ENCODE measurements around the gene C1QTNF1.

C1QTNF1 gene

GRCh38 chr17:78988152-78988551 lies 35.8 kb upstream of the C1QTNF1 start:
- Histone ChIP-seq H3K27me3 (ENCODE audit: insufficient read depth, insufficient read length) (no peaks in the 10 kb centered on the region), H3K4me3 (ENCODE audit: insufficient read length, low read depth) (no peak overlapping the region), H3K9me3 (ENCODE audit: insufficient read depth, low read length) (no peaks in the 10 kb centered on the region), H3K4me1 (ENCODE audit: insufficient read depth, insufficient read length) (no peaks in the 10 kb centered on the region), H3K9ac (ENCODE audit: insufficient read length, low read depth) (no peak overlapping the region), H3K36me3 (ENCODE audit: insufficient read depth, insufficient read length, low read length) (peaks cover 34% of the 10 kb centered on the region)
- TF ChIP-seq ZNF274 (IDR thresholded peaks at IDR 0.05; ENCODE audit: low read depth, low read length) (no peak), YY1 (IDR thresholded peaks at IDR 0.05; ENCODE audit: insufficient read depth, insufficient read length) (no peak), SUZ12 (IDR thresholded peaks at IDR 0.05; ENCODE audit: extremely low read depth, insufficient read depth, insufficient read length) (no peak)
- DNase-seq (ENCODE audit: low read depth, low spot score): no peak

DNA sequence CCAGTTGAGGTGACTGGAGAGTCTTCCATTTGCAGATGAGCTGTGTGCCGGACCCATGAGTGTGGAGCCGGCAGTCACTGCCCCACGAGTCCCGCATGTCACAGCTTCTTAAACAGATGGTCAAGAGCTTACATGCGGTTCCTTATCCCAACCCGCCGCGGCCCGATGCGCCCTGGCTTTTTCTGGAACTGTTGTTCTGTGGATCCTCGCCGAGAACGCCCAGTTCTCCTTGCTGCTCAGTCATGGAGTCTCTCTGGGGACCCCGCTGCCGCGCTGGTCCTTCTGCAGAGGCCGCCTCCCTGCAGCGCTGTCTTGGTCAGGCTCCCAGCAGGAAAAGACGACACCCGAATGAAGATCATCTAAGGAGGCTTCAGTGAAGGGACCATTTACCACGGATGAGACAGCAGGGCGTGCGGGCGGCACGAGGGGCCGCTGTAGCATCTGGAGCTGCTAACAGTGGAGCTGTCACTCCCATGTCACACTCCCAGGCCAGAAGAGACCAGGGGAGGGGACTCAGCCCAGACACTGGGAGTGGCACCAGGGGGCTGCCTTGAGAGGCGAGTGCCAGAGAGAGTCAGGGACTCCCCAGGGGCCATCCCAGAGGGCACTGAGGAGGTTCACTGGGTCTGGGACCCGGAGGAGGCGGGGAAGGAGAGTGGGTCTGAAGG lies 33.5 kb upstream of the C1QTNF1 start:
- DNase-seq (ENCODE audit: low read depth, low spot score): no peak
- no peak for TF ChIP-seq YY1 (IDR thresholded peaks at IDR 0.05; ENCODE audit: insufficient read depth, insufficient read length)
- TF ChIP-seq ZNF274 (IDR thresholded peaks at IDR 0.05; ENCODE audit: low read depth, low read length): no peak
- TF ChIP-seq SUZ12 (IDR thresholded peaks at IDR 0.05; ENCODE audit: extremely low read depth, insufficient read depth, insufficient read length): no peak
- Histone ChIP-seq H3K9me3 (ENCODE audit: insufficient read depth, low read length) (no peaks in the 10 kb centered on the region), H3K36me3 (ENCODE audit: insufficient read depth, insufficient read length, low read length) (peaks cover 56% of the 10 kb centered on the region), H3K27me3 (ENCODE audit: insufficient read depth, insufficient read length) (no peaks in the 10 kb centered on the region), H3K4me1 (ENCODE audit: insufficient read depth, insufficient read length) (no peaks in the 10 kb centered on the region), H3K4me3 (ENCODE audit: insufficient read length, low read depth) (no peak overlapping the region), H3K9ac (ENCODE audit: insufficient read length, low read depth) (no peak overlapping the region)

DNA sequence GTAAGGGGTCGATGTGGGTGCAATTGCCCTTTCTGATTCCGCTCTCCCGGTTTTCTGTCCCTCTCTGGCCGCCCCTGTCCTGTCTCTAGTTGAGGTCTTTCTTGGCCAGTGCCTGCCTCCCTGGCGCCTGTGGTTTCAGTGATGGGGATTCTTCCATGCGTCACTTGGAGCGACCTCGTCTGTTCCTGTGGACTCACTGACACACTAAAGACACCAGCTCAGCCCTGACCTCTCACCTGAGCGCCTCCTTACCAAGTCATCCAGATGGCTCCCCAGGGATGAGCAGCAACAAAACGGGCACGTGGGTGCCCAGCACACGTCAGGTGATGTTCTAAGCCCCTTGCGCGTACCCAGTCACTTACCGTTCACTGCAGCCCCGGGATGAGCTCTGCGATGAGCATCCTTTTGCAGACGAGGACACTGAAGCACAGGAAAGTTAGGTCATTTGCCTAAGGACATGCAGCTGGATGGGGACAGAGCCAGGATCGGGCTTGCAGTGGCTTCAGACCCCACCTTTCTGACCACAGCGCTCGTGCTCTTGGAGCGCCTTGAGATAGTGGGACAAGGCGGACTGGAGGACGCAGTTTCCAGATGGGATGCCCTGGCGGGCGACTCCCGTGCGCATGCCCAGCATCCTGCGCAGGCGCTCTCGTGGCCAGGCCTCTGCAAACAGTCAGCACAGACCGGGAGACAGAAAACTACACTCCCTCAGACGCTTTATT lies 32.8 kb upstream of the C1QTNF1 start:
- peaks cover 63% of the 10 kb centered on the region for H3K36me3 ChIP-seq (ENCODE audit: insufficient read depth, insufficient read length, low read length)
- TF ChIP-seq YY1 (IDR thresholded peaks at IDR 0.05; ENCODE audit: insufficient read depth, insufficient read length) (no peak), SUZ12 (IDR thresholded peaks at IDR 0.05; ENCODE audit: extremely low read depth, insufficient read depth, insufficient read length) (no peak), ZNF274 (IDR thresholded peaks at IDR 0.05; ENCODE audit: low read depth, low read length) (no peak)
- H3K9ac ChIP-seq (ENCODE audit: insufficient read length, low read depth): no peak overlapping the region
- no peak overlapping the region for H3K4me3 ChIP-seq (ENCODE audit: insufficient read length, low read depth)
- no peaks in the 10 kb centered on the region for H3K27me3 ChIP-seq (ENCODE audit: insufficient read depth, insufficient read length)
- no peaks in the 10 kb centered on the region for H3K9me3 ChIP-seq (ENCODE audit: insufficient read depth, low read length)
- DNase-seq (ENCODE audit: low read depth, low spot score): no peak
- no peaks in the 10 kb centered on the region for H3K4me1 ChIP-seq (ENCODE audit: insufficient read depth, insufficient read length)

GRCh38 chr17:78991906-78992532 lies 31.9 kb upstream of the C1QTNF1 start:
- no peak for DNase-seq (ENCODE audit: low read depth, low spot score)
- no peaks in the 10 kb centered on the region for H3K9me3 ChIP-seq (ENCODE audit: insufficient read depth, low read length)
- no peaks in the 10 kb centered on the region for H3K4me1 ChIP-seq (ENCODE audit: insufficient read depth, insufficient read length)
- peaks cover 71% of the 10 kb centered on the region for H3K36me3 ChIP-seq (ENCODE audit: insufficient read depth, insufficient read length, low read length)
- H3K27me3 ChIP-seq (ENCODE audit: insufficient read depth, insufficient read length): no peaks in the 10 kb centered on the region
- TF ChIP-seq ZNF274 (IDR thresholded peaks at IDR 0.05; ENCODE audit: low read depth, low read length): no peak
- TF ChIP-seq YY1 (IDR thresholded peaks at IDR 0.05; ENCODE audit: insufficient read depth, insufficient read length): no peak
- no peak for TF ChIP-seq SUZ12 (IDR thresholded peaks at IDR 0.05; ENCODE audit: extremely low read depth, insufficient read depth, insufficient read length)
- H3K4me3 ChIP-seq (ENCODE audit: insufficient read length, low read depth): no peak overlapping the region
- H3K9ac ChIP-seq (ENCODE audit: insufficient read length, low read depth): no peak overlapping the region

- H3K4me1 ChIP-seq (ENCODE audit: insufficient read depth, insufficient read length): no peaks in the 10 kb centered on the region
- H3K4me3 ChIP-seq (ENCODE audit: insufficient read length, low read depth): no peak overlapping the region
- H3K27me3 ChIP-seq (ENCODE audit: insufficient read depth, insufficient read length): no peaks in the 10 kb centered on the region
- H3K9me3 ChIP-seq (ENCODE audit: insufficient read depth, low read length): no peaks in the 10 kb centered on the region
- peaks cover 77% of the 10 kb centered on the region for H3K36me3 ChIP-seq (ENCODE audit: insufficient read depth, insufficient read length, low read length)
- TF ChIP-seq YY1 (IDR thresholded peaks at IDR 0.05; ENCODE audit: insufficient read depth, insufficient read length) (no peak), ZNF274 (IDR thresholded peaks at IDR 0.05; ENCODE audit: low read depth, low read length) (no peak), SUZ12 (IDR thresholded peaks at IDR 0.05; ENCODE audit: extremely low read depth, insufficient read depth, insufficient read length) (no peak)
- DNase-seq (ENCODE audit: low read depth, low spot score): no peak
- no peak overlapping the region for H3K9ac ChIP-seq (ENCODE audit: insufficient read length, low read depth)
Observed at GRCh38 chr17:78992542-78993212, 31.3 kb upstream of the C1QTNF1 start.

GRCh38 chr17:78993241-78993956 lies 30.6 kb upstream of the C1QTNF1 start:
- Histone ChIP-seq H3K9ac (ENCODE audit: insufficient read length, low read depth) (no peak overlapping the region), H3K9me3 (ENCODE audit: insufficient read depth, low read length) (no peaks in the 10 kb centered on the region), H3K36me3 (ENCODE audit: insufficient read depth, insufficient read length, low read length) (peaks cover 84% of the 10 kb centered on the region), H3K4me3 (ENCODE audit: insufficient read length, low read depth) (no peak overlapping the region), H3K27me3 (ENCODE audit: insufficient read depth, insufficient read length) (no peaks in the 10 kb centered on the region), H3K4me1 (ENCODE audit: insufficient read depth, insufficient read length) (no peaks in the 10 kb centered on the region)
- no peak for TF ChIP-seq ZNF274 (IDR thresholded peaks at IDR 0.05; ENCODE audit: low read depth, low read length)
- no peak for TF ChIP-seq YY1 (IDR thresholded peaks at IDR 0.05; ENCODE audit: insufficient read depth, insufficient read length)
- TF ChIP-seq SUZ12 (IDR thresholded peaks at IDR 0.05; ENCODE audit: extremely low read depth, insufficient read depth, insufficient read length): no peak
- DNase-seq (ENCODE audit: low read depth, low spot score): no peak

Data from NT2/D1 (cell line).